GM18526 (cell line): ENCODE results near the gene SYT6.

Experiments used
- POLR2A ChIP-seq: IDR thresholded peaks from 3 replicates; pipeline ENCODE4 v1.6.1; 2011; ENCODE audit not compliant: insufficient read length; ENCODE audit errors: extremely low read depth

SYT6 gene

DNA sequence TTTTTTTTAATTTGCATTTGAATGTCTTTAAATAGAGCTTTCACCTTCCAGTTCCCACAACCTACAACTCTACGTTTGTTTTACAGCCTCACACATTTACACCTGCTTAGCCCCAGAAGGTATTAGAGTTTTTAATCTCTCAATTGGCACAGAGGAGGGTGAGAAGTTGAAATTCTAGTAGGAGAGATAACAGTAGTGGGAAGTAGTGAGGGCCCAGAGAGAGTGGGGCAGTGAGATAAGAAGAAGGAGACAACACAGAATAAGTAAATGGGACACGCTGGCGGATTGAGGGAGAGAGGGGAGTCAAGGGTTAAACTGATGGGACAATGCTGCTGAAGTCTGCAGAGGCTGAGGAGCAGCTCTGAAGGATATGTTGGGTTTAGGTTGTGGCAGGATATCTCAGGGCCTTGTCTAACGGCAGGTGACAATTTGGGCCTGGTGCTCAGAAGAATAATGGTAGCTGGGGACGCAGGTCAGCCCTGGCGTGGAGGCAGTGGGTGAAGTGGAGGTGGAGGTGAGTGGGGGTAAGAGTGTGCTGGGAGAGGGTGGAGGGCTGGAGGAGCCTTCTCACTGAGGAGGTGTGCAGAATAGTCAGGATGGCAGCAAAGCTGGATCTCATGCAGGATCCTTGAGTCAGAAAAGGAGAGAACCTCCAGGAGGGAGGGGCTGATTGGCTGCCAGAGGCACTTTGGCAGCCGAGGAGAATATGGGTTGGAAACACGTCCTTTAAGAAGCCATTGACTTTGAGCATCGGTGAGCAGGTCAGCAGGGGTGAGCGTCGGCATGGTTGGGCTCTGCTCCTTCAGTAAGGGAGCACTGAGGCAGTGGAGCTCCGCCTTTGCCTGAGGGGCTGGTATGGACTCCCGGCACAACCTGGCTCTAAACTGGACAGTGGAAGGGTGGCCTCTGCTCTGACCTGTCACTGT, 72.9 kb downstream of the SYT6 start:
- TF ChIP-seq POLR2A: no peak

DNA sequence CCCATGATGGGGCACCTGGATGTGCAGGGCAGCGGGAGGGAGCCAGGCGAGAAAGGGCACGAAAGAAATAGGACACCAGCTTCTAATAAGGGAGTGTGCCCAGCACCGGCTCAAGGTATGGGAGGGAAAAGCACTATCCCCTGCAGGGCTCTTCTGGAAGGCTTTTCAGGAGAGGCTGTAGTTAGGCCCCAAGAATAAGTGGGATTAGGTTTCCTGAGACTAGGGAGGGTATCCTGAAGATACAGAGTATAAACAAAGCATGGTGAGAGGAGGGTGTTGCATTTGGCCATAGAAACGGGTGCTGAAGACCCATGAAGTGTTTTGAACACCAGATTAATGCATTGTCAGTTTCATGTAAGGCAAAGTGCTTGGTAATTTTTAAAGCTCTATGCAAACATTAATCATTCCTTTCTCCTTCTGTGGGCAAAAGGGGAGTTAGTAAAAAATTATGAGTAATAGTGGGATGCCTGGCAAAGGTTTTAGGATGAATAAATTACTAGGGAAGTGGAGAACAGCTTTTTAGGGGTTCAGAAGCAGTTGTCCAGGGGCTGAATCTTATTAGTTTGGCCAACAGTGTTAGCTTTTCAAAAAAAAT, 74.0 kb downstream of the SYT6 start:
- TF ChIP-seq POLR2A: no peak

DNA sequence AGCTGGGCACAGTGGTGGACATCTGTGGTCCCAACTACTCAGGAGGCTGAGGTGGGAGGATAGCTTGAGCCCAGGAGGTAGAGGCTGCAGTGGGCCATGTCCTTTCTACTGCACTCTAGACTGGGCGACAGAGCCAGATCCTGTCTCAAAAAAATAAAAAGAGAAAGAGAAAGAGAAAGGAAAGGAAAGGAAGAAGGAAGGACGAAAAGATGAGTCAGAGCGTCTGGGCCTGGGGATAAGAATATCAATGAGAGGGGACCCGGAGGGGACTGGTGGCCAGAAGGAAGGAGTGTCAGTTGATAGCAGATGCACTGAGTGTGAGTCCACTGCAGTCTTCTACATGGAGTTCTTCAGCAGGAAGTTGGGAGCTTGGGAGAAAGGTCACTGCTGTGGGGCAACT, 75.6 kb downstream of the SYT6 start:
- TF ChIP-seq POLR2A: no peak

DNA sequence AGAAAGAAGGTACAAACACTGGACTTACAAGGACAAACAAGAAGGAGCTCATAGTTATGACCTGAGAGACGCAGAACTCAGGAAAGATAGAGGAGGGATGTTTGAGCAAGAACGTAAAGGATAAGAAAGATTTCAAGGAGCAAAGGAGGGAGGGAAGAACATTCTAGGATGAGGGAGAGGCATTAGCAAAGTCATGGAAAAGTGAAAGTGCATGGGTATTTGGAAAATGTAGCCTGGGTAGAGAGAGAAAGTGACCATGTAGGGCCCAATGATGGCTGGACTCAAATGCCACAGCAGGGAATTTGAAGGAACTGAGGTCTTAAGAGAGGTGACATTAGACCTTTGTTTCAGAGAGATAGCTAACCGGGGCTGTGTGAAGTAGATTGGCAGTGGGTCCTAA, 76.5 kb downstream of the SYT6 start:
- TF ChIP-seq POLR2A: no peak

DNA sequence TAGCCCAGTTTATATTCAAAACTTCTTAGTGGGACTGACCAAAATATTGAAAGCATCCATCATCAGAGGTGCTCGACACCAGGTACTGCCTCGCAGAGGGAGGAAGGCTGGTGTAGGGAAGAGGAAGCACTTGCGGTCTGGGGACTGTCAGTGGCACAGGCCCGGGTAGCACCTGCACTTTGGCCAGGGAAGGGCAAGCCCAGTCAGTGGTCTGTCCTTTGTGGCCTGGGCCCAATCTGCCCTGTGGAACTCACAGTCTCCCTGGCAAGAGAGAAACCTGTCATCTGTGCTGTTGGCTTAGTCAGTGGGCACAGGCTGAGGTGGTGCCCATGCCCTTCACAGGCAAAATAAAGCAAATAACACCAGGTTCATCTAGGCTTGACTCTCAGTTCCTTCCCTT, 77.4 kb downstream of the SYT6 start:
- no peak for TF ChIP-seq POLR2A

DNA sequence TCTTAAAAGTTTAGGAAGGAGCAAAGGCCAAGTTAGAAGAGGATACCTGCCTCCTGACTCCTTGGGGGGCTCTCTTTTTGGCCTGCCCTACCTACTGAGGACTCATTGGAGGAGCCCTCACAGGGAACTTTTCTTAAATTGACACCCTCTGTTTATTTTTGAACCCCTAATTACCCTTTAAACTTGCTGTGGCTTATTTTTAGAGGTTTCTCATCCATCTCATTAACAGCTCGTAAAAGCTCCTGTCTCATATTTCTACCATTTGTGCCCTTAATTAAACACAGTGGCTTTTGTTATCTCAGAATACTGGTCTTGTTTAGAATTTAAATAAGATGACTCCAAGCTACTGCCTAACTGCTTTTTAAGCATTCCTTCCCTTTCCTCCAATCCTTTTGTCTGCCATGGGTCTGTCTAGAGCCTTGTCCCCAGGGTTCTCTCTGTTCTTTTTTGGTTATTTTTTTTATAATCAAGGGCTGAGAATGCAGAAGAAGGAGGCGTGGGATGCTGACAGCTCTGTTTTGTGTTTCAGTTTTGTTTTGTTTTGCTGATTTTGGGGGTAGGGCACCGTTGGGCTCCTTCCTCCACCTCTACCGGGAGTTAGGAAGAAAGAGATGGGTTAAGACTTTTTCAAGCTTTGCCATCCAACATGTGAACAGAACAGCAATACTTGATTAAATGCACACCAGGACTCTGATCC, 78.0 kb downstream of the SYT6 start:
- TF ChIP-seq POLR2A: no peak

DNA sequence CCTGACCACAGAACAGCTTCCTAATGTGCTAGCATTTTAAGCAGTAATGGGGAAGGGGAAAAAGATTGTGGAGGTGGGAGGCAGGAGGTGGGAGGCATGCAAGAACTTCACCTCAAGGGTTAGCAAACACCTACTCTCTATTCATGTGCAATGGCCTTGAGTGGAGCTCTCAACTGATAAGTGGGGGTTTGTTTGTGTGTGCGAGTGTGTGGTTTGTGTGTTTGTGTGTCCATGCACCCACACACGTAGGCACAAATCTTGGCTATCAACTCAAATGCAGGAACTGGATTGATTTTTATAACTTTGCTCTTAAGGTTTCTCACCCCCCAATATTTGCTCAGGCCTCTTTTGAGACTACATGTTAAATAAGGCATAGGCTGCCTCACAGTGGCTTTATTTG, 78.6 kb downstream of the SYT6 start:
- TF ChIP-seq POLR2A: no peak

DNA sequence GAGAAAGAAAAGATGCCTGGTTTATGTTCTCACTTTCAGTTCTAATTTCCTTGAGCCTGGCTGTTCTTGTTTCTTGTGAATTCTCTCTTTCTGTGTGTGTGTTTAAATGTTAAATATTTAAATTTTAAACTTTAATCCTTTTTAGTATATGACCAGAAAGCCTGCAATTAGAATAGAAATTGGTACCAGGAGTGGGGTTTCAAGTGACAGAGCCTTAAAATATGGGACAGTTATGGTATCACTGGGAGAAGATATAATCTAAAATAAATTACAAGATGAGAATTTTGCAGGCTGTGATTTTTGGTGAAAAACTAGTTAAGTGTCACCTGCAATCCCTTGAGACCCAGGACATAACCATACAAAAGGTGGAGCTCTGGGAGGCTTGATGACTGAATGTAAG, 81.4 kb downstream of the SYT6 start:
- no peak for TF ChIP-seq POLR2A

DNA sequence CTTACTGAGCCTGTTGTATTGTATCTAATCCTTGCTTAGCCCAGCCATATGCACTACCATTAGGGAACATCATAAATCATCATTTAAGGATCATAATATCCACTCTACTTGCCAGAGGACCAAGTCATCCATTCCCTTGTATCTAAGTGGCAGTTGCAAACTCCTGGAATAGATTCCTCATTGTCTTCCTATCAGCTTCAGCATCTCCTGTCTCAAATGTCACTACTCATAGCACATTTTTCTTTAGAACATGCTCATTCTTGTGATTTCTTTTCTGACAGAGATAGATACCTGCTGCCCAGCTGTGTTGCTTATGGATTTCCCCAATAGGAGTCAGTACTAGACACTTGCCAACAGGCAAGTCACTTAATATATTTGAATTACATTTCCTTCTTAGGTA, 90.1 kb downstream of the SYT6 start:
- no peak for TF ChIP-seq POLR2A

DNA sequence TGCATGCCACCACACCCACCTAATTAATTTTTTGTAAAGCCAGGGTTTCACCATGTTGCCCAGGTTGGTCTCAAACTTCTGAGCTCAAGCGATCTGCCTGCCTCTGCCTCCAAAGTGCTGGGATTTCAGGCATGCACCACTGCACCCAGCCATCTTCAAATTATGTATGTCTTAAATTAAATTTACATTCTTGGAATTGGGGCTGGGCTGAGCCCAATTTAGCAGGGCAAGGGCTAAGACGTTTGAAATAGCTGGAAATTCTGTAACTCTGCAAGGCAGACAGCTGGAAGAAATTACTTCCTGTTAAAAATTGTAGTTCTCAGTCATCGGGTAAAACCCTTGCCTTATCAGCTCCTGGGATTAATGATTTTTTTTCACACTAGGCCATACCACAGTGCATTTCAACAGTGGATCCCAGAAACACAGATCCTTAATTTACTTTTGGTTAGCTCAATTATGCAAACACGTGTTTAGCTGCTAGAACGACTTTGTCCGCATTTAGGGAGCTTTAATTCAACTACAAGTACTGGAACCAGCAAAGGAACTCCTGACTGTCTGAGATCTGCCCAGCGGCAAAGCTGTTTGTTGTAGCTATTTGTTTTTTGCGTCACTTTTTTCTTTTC, 91.1 kb downstream of the SYT6 start:
- TF ChIP-seq POLR2A: no peak

DNA sequence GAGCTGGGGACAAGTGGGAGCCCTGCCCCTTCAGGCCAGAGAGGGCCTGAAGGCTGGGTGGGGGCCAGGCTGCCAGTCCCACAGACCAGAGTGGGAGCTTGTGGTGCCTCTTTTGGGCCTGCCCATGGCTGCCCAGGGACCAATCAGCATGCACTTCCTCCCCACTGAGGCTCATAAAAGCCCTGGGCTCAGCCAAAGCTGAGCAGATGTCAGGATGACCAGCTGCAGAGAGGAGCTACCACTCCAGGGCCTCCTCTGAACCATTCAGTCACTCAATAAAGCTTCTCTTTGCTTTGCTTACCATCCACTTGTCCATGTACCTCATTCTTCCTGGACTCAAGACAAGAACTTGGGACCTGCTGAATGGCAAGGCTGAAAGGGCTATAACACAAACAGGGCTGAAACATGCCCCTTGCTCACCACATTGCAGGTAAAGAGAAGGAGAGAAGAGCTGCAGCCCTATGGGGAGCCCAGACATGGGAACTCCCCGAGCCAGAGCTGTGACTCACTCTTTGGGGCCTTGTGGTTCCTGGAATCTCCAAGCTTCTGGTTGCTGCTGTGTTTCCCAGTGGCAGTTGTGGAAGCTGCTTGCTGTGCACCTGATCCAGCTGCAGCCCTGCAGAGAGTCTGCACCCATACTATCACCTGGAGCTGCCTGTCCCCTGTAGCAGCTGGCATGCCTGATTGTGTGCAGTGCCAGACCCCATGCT, 92.4 kb downstream of the SYT6 start:
- no peak for TF ChIP-seq POLR2A

DNA sequence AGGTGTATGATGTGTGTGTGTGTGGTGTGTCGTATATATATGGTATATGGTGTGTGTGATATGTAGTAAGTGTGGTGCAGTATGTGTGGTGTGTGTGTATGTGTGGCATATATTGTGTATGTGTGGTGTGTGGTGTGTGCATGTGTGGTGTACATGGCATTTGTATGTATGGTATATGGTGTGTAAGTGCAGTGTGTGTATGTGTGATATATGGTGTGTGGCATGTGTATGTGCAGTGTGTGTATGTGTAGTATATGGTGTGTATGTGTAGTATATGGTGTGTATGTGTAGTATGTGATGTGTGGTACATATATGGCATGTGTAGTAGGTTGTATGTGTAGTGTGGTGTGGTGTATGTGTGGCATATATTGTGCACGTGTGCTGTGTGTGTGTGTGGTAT, 99.5 kb downstream of the SYT6 start:
- TF ChIP-seq POLR2A: no peak

DNA sequence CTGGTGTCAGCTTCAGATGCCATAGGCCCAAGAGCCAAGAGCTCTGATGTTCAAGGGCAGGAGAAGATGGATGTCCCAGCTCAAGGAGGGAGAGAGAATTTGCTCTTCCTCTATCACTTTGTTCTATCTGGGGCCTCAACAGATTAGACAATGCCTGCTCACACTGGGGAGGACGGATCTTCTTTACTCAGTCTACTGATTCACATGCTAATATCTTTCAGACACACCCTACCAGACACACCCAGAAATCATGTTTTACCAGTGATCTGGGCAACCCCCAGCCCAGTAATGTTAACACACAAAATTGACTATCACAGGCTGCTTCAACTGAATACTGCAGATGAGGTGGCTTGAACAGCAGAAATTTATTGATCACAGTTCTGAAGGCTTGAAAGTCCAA, 105.4 kb downstream of the SYT6 start:
- no peak for TF ChIP-seq POLR2A

DNA sequence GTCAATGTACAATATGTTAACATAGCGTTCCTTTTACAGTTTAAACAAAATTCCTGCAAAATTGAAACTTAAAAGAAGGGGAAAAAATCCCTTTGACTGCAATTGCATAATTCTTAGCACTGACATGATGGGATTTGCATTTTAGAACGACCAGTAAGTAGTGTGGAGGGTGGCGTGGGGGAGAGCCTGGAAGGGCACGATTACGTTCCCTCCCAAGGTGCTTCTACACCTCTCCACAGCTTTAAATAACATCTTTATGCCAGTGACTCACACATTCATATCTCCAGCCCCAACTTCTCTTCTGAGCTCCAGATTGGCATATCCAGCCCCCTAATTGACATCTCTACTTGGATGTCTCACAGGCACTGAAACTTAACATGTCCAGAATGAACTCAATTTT, 110.1 kb downstream of the SYT6 start:
- no peak for TF ChIP-seq POLR2A

DNA sequence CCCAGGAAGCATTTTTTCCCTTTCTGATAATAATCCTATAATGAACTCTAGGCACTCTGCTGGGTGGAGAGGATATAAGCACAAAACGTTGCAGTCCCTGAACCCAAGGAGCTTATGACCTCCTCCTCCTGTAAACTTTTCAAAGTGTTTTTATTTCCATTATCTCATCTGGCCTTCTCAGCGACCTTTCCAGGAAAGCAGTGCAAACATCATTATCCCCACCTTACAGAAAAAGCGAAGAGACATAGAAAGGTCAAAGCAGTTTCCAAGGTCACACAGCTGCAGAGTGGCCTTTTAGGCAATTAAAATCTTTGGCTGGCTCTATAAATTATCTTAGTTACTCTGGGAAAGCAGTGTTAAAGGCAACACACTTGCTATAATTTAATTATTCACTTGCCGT, 110.6 kb downstream of the SYT6 start:
- no peak for TF ChIP-seq POLR2A
